Measurements from ENCODE around the gene EFNB2. TPM values are rescaled to one million over a fixed set of nuclear protein-coding genes. Genes with fewer than 3 reads are reported as not detected.

The EFNB2 gene, protein sequence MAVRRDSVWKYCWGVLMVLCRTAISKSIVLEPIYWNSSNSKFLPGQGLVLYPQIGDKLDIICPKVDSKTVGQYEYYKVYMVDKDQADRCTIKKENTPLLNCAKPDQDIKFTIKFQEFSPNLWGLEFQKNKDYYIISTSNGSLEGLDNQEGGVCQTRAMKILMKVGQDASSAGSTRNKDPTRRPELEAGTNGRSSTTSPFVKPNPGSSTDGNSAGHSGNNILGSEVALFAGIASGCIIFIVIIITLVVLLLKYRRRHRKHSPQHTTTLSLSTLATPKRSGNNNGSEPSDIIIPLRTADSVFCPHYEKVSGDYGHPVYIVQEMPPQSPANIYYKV
- 10 to 100 TPM in 3 of 4 donors, 1 to 10 TPM in 1; 10.0 to 20.2 (median 17.5) TPM for total RNA-seq

GRCh38 chr13:106535552-106536243 is at the start of gene EFNB2:
EFNB2 (minus strand) TSS chr13:106535662; CDS start chr13:106534964, 698 bp downstream.
- Histone ChIP-seq H3K4me1 (peaks cover 19 to 53% (median 46%) of the 10 kb centered on the region in 4 donors), H3K36me3 (peaks cover 0 to 4% (median 3%) of the 10 kb centered on the region in 4 donors), H3K27ac (replicated peaks in 1 of 4) (peak within 1 kb of the TSS; percentile 84 to 90 (median 84)), H3K27me3 (no peaks in the 10 kb centered on the region), H3K4me3 (peak within 1 kb of the TSS; percentile 78 to 85 (median 82)), H3K9me3 (no peaks in the 10 kb centered on the region)
- DNase-seq (ENCODE audit: extremely low spot score), result no peak
- intact Hi-C loops (cut with DNase I), result loop anchor here (10.0 kb wide), 2 partner anchors 1121 to 1961 kb away; no protein-coding TSS in a partner anchor
- TF ChIP-seq POLR2AphosphoS5 (IDR thresholded peaks at IDR 0.05) (peak; percentile 57 to 86), EP300 (IDR thresholded peaks at IDR 0.05) (no peak), POLR2A (IDR thresholded peaks at IDR 0.05; ENCODE audit: low read depth) (peak; percentile 45)
- TF ChIP-seq, protein P1, sequence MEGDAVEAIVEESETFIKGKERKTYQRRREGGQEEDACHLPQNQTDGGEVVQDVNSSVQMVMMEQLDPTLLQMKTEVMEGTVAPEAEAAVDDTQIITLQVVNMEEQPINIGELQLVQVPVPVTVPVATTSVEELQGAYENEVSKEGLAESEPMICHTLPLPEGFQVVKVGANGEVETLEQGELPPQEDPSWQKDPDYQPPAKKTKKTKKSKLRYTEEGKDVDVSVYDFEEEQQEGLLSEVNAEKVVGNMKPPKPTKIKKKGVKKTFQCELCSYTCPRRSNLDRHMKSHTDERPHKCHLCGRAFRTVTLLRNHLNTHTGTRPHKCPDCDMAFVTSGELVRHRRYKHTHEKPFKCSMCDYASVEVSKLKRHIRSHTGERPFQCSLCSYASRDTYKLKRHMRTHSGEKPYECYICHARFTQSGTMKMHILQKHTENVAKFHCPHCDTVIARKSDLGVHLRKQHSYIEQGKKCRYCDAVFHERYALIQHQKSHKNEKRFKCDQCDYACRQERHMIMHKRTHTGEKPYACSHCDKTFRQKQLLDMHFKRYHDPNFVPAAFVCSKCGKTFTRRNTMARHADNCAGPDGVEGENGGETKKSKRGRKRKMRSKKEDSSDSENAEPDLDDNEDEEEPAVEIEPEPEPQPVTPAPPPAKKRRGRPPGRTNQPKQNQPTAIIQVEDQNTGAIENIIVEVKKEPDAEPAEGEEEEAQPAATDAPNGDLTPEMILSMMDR (IDR thresholded peaks at IDR 0.05), result no peak
- 0% methylated on average over 3 of the region's 102 CpGs for WGBS

DNA sequence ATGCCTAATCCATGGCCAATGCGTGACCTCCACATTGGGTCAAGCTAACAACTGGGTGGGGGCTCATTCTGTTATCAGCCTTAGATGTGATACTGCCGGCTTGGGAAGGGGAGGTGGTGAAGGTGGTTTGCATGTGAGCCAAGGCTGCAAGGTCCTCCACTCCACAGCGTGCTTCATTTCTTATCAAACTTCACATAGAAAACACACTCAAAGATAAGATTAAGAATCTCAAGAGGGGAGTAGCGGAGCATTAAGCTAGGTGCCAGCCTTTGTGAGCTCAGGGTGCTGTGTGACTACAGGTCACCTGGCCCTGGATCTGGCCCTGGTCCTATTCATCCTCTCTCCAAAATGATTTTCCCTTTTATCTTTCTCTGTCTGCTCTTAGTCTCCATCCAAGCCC is 45.8 kb upstream of the EFNB2 start:
- no peak overlapping the region for H3K4me3 ChIP-seq
- TF ChIP-seq POLR2A (IDR thresholded peaks at IDR 0.05; ENCODE audit: low read depth) (no peak), EP300 (IDR thresholded peaks at IDR 0.05) (no peak), POLR2AphosphoS5 (IDR thresholded peaks at IDR 0.05) (no peak)
- TF ChIP-seq, protein P1 (IDR thresholded peaks at IDR 0.05), result no peak
- intact Hi-C loops (cut with DNase I), result no loop called here
- no peaks in the 10 kb centered on the region for H3K9me3 ChIP-seq
- no peaks in the 10 kb centered on the region for H3K36me3 ChIP-seq
- no peak for DNase-seq (ENCODE audit: extremely low spot score)
- H3K27me3 ChIP-seq, result no peaks in the 10 kb centered on the region
- 96% methylated on average over 4 of the region's 4 CpGs for WGBS
- H3K27ac ChIP-seq (replicated peaks in 1 of 4), result no peak overlapping the region
- H3K4me1 ChIP-seq, result peaks cover 0 to 4% (median 0%) of the 10 kb centered on the region in 4 donors

DNA sequence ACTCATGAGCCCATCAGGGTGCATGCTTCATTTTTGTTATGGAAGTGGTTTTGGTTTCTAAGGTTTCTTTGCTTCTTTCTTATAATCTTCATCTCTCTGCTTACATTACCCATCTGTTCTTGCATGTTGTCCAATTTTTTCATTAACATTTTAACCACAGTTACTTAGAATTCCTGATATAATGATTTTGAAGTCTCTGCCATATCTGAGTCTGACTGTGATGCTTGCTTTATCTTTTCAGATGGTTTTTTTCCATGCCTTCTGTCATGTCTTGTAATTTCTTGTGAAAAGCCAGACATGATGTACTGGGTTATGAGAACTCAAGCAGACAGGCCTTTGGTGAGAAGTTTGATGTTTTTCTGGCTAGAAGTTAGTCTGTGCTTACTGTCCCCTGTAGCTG is 40.4 kb upstream of the EFNB2 start:
- intact Hi-C loops (cut with DNase I), result no loop called here
- H3K36me3 ChIP-seq, result no peaks in the 10 kb centered on the region
- no peak overlapping the region for H3K27ac ChIP-seq (replicated peaks in 1 of 4)
- TF ChIP-seq, protein P1 (IDR thresholded peaks at IDR 0.05), result no peak
- no peak for TF ChIP-seq EP300 (IDR thresholded peaks at IDR 0.05)
- TF ChIP-seq POLR2AphosphoS5 (IDR thresholded peaks at IDR 0.05), result no peak
- TF ChIP-seq POLR2A (IDR thresholded peaks at IDR 0.05; ENCODE audit: low read depth), result no peak
- H3K27me3 ChIP-seq, result no peaks in the 10 kb centered on the region
- no peak for DNase-seq (ENCODE audit: extremely low spot score)
- peaks cover 4 to 11% (median 7%) of the 10 kb centered on the region in 4 donors for H3K4me1 ChIP-seq
- no peak overlapping the region for H3K4me3 ChIP-seq
- no peaks in the 10 kb centered on the region for H3K9me3 ChIP-seq

GRCh38 chr13:106573868-106574267 is 38.4 kb upstream of the EFNB2 start:
- intact Hi-C loops (cut with DNase I), result no loop called here
- WGBS, result 21% methylated on average over 3 of the region's 3 CpGs
- Histone ChIP-seq H3K4me3 (no peak overlapping the region), H3K36me3 (no peaks in the 10 kb centered on the region), H3K27ac (replicated peaks in 1 of 4) (peak overlapping the region in 3 of 4 donors; percentile 4 to 52 (median 37)), H3K9me3 (no peaks in the 10 kb centered on the region), H3K27me3 (no peaks in the 10 kb centered on the region), H3K4me1 (peaks cover 4 to 21% (median 7%) of the 10 kb centered on the region in 4 donors)
- DNase-seq (ENCODE audit: extremely low spot score), result no peak
- no peak for TF ChIP-seq POLR2AphosphoS5 (IDR thresholded peaks at IDR 0.05)
- no peak for TF ChIP-seq EP300 (IDR thresholded peaks at IDR 0.05)
- no peak for TF ChIP-seq POLR2A (IDR thresholded peaks at IDR 0.05; ENCODE audit: low read depth)
- TF ChIP-seq, protein P1 (IDR thresholded peaks at IDR 0.05), result no peak

All from esophagus muscularis mucosa (tissue), 4 donors.